Activated CD4-positive, alpha-beta T cell treated with anti-CD3 and anti-CD28 coated beads for 4 hours (primary cell): ENCODE results near the gene SPEM1.

Experiments
- DNase-seq, 2 donors: peaks; one replicate each; pipeline ENCODE4 v3.0.0-alpha.2; 2020

The SPEM1 gene

DNA sequence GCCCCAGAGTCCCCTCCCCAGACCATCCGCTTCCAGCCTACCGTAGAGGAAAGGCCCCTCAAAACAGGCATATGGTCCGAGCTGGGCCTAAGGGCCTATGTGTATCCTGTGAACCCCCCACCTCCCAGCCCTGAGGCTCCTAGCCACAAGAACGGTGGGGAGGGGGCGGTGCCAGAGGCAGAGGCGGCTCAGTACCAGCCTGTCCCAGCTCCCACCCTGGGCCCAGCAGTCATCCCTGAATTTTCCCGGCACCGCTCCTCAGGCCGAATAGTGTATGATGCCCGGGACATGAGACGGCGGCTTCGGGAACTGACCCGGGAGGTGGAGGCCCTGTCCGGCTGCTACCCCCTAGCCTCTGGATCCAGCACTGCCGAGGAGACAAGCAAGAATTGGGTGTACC is 1.1 kb downstream of the SPEM1 start:
- no peak for DNase-seq

DNA sequence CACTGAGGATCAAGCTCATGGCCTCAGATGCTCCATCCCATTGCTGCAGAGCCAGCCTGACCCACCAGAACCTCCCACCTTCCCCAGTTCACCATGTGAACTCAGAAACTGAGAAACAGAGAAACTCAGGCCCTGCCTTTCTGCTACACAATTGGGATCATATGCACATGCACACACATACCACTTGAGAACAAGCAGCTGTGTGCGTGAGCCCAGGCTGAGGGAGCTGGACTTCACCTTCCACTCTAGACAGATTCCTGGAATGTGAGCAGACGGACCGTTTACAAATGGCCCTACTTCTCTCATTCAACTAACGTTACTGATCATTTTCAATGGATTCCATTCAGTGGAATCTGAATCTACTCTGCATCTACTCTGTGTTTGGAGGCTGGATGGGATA is 3.6 kb downstream of the SPEM1 start:
- no peak for DNase-seq

DNA sequence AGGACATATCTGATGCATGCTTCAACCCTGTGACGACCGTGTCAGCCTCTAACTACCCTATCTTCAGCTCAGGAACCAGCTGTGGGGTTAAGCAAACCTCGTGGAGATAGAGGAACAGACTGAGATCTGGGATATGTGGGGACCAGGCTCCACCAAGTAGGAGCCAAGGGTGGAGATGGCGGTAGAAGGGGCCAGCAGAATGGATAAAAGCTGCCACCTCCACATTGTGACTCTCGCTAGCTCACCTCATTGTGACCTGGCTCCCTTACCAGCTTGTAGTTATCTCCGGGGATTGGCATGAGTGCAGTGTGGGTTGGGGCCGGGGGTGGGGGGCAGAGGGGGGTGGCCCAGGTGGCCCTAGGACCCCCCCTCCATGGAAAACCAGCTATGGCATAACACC is 5.2 kb downstream of the SPEM1 start, which contains the start of gene SPEM2:
Gene SPEM2 (plus strand): TSS at position 301 of the 400 bp plus-strand sequence. CDS start 73 bp downstream, at position 374.
- DNase-seq, result no peak

DNA sequence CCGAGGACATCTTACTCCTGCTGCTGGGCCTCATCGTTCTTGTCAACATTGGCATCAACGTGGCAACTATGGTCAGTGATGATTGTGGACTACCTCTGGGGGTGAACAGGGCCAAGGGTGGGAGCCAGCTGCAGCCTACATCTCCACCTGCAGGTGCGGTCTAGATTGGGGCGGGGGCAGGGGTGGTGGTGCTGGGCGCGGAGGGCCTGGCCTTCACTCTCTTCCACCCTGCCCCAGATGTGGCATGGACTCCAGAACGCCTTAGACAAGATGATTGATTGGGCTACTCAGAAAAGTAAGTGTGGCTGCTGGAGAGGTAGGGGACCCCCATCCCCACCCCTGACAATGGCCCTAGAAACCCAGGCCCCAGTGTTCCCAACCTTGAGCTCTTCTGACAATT is 5.6 kb downstream of the SPEM1 start:
- DNase-seq, result no peak

DNA sequence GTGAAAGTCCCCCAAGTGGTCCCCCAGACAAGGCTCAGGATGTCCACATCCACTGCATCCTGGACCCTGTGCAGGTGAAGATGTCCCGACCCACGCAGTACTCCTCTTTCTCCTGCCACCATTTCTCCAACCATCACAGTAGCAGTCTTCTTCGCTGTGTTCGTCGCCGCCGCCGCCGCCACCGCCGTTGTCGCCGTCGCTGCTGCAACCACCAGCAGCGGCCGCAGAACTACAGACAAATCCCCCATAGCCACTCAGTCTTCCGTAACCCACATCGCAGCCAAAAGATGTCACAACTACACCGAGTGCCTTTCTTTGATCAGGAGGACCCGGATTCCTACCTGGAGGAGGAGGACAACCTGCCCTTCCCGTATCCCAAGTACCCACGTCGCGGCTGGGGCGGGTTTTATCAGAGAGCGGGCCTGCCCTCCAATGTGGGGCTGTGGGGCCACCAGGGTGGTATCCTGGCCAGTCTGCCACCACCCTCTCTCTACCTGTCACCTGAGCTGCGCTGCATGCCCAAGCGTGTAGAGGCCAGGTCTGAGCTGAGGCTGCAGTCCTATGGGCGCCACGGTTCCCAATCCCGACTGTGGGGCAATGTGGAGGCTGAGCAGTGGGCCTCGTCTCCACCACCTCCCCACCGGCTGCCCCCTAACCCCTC is 6.2 kb downstream of the SPEM1 start:
- DNase-seq, result no peak

DNA sequence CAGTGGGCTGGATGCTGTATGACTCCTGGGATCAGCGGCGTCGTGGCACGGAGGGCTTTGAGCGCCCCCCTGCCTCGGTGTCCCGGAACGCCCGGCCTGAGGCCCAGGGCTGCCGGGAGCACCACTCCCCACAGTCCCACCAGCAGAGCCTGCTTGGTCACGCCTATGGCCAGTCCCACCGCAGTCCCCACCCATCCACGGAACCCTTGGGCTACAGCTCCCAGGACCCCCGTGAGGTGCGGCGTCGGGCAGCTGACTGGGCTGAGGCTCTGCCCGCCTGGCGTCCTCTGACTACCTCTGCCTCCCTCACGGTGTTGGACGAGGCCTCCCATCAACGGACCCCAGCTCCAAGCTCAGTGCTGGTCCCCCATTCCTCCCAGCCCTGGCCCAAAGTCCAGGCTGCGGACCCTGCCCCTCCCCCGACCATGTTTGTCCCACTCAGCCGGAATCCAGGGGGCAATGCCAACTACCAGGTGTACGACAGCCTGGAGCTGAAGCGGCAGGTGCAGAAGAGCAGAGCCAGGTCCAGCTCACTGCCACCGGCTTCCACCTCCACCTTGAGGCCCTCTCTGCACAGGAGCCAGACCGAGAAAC is 6.9 kb downstream of the SPEM1 start:
- no peak for DNase-seq

DNA sequence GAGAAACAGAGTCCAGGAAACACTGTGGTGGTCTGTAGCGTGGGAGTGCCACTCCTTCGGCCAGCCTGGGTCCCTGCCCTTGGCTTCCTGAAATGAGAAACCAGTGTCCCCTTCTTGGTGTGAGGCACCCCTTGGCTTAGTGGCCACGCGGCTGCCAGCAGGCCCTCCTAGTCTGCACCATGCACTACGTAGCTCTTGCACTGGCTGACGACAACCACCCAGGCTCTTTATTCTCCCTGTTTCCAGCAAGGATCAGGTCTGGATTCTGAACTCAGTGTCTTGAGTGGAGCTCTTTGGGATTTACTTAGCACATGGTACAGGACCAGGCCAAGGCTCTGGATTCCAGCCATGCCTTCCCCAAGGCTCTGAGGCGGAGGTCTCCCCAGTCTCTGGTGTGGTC is 7.4 kb downstream of the SPEM1 start:
- DNase-seq, result no peak

DNA sequence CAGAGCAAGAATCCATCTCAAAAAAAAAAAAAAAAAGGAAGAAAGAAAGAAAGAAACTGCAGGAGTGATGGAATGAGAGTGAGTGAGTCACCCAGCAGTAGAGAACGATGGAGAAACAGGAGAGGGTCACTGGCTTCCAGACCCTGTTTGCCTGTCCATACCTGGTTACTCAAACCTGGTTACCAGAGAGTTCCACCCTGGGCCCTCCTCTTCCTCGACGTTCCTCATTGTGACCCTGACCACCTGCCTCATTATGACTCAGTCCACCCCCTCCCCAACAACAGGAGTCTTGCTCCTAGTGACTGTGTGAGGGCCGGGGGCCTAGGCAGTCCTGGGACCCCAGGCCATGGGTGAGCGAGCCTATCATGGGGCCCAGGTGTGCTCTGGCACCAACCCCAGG is 8.4 kb downstream of the SPEM1 start, which contains the start of gene SPEM3:
Gene SPEM3 (plus strand): TSS at position 301 of the 400 bp plus-strand sequence. CDS start 46 bp downstream, at position 347.
- no peak for DNase-seq

DNA sequence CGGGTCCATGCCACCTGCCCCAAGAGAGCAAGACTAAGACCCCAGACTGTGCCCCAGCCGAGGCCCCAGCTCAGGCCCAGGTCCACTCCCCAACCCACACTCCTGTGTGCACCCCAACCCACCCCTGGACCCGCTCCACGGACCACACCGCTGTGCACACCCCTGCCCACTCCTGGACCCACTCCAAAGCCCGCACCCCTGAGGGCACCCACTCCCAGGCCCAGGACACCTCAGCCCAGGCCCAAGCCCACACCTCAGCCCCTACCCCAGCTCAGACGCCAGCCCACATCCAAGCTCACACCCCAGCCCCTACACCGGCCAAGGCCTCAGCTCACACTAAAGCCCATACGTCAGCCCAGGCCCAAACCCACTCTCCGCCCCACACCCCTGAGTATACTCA is 9.6 kb downstream of the SPEM1 start:
- no peak for DNase-seq

DNA sequence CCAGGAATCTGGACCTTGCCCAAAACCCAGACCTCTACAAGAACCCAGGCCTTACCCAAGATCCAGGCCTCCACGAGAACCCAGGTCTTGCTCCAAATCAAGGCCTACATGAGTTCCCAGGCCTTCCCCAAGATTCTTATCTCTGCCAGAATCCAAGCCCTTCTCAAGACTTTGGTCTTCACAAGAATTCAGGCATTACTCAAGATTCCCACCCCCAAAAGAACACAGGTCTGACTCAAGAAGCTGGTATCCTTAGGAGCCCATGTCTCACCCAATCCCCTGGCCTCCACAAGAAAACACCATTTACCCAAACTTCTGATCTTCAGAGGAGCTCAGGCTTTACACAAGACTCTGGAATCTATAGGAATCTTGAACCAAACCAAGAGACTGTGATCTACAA is 11.1 kb downstream of the SPEM1 start:
- no peak for DNase-seq

DNA sequence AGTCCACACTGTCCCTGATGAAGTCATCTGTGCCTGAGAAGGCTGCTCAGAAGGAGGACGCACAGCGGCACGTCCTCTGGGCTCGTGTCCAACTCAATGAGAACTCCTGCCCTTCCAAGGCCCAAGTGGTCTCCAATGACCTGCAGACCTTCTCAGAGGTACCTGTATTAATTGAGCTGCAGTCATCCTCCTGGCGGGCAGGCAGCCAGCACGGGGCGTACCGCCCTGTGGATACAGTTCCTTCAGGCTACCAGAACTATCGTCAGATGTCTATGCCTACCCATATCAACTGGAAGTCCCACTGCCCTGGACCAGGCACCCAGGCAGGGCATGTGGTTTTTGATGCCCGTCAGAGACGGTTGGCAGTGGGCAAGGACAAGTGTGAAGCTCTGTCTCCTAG is 12.2 kb downstream of the SPEM1 start:
- DNase-seq, result no peak

DNA sequence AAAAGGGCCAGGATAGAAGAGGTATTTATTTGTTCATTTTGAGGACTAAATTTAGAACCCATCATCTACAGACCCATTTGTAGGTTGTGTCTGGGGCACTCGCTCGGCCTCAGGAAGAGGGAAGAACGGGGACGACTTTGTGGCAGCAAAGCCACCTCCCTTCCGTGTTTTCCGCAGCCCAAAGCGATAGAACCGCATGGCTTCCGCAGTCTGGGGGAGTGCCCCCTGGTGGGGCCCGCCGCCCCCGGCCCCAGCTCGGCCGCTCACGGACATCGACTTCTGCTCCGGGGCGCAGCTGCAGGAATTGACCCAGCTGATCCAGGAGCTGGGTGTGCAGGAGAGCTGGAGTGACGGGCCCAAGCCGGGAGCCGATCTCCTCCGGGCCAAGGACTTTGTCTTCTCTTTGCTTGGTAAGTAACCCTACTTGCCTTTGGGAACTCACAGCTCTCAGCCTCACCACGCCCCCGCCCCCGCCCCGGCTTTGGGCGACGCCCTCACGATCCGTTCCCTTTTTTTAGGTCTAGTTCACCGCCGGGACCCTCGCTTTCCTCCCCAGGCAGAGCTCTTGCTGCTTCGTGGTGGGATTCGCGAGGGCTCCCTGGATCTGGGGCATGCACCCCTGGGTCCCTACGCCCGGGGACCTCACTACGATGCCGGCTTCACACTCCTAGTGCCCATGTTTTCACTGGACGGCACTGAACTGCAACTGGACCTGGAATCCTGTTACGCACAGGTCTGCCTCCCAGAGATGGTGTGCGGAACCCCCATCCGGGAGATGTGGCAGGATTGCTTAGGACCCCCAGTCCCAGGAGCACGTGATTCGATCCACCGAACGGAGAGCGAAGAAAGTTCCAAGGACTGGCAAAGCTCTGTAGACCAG is 15.8 kb downstream of the SPEM1 start:
- DNase-seq, result peak; percentile 57 to 60

DNA sequence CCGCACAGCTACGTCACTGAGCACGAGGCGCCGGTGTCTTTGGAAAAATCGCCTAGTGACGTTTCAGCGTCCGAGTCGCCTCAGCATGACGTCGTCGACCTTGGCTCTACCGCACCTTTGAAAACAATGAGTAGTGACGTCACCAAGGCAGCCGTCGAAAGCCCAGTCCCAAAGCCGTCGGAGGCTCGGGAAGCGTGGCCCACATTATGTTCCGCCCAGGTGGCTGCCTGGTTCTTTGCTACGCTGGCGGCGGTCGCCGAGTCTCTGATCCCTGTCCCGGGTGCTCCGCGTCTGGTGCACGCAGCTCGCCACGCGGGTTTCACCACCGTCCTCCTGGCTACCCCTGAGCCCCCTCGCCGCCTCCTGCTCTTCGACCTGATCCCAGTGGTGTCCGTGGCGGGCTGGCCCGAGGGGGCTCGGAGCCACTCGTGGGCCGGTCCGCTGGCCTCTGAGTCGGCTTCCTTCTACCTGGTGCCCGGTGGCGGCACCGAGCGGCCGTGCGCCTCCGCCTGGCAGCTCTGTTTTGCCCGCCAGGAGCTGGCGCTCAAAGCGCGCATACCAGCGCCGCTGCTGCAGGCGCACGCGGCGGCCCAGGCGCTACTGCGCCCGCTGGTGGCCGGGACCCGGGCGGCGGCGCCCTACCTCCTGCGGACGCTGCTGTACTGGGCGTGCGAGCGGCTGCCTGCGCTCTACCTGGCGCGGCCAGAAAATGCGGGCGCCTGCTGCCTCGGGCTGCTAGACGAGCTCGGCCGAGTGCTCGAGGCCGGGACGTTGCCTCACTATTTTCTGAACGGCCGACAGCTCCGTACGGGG is 16.6 kb downstream of the SPEM1 start:
- DNase-seq, result peak; percentile 74 to 78

DNA sequence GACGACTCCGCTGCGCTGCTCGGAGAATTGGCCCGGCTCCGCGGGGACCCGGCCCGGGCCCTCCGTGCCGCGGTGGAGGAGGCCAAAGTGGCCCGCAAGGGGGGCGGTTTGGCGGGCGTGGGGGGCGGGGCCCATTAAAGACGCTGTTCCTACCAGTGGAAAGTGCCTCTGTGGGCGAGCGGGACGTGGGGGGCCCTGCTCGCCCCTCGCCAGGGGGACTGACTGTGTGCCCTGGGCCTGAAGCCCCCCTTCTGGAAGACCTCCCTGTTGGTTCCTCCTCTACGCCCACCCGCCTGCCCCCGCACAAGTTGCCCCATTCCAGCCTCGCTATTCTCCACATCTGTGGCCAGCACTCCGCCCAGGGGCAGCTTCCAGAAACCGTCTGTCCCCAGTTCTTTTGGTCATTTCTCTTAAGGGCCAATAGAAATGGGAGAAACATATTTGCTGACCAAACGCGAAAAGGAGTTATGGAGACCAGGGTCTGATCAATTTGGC is 17.3 kb downstream of the SPEM1 start:
- no peak for DNase-seq

DNA sequence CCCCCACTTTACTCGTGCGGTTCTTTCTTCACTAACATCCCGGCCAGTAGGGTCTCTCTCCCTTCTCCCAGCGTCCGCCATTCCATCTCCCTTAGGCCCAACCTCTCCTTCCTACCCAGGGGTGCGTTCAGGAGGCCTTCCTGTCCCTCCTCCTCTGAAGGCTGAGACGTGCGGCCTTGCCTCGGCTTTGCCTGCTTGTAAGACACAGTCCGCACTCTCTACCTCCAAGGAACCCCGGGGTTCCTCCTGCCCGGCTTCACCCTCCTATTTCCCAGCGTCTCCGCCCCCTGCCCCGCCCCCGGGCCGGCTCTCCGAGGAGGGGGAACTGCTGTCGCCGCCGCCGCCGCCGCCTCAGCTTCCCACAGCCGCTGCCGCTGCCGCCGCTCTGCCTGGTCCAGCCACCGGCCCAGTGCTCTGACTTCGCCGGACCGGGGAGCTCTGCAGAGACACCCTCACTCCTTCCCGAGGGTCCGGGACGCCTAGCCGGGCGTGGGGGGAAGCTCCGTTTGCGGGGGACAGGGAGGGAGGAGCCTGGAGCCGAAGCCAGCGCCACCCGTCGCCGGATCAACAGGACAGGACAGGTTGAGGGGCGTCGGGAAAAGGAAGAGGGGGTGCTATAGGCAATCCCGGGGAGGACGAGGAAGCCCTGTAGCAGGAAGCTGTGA is 18.0 kb downstream of the SPEM1 start:
- DNase-seq, result peak; percentile 55 to 64

DNA sequence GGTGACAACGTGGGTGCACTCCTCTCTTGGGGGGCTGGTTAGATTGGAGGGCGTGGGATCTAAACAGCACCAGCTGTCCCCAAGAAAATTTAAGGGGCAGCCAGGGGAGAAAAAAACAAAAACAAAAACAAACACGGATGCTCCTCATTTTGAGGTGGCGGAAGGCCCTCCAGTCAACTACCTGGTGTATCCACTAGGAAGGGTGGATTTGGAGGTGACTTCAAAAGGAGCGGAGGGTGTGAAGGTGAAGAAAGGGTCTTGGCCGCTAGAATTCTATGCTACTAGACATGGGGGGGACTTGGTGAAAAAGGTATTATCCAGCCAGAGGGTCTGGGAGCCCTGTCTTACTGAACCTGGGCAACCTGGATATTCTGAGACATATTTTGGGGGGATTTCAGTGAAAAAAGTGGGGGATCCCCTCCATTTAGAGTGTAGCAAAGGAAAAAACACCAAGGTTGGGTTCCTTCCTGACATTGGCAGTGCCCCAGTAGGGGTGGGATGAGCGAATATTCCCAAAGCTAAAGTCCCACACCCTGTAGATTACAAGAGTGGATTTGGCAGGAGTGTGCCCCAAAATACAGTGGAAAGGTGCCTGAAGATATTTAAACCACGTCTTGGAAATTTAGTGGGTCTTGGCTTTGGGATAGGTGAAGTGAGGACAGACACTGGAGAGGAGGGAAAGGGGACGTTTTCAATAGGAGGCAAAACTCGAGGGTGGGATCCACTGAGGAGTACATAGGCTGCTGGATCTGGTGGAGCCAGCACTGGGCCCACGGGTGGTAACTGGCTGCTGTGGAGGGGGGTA is 18.7 kb downstream of the SPEM1 start:
- DNase-seq, result no peak

DNA sequence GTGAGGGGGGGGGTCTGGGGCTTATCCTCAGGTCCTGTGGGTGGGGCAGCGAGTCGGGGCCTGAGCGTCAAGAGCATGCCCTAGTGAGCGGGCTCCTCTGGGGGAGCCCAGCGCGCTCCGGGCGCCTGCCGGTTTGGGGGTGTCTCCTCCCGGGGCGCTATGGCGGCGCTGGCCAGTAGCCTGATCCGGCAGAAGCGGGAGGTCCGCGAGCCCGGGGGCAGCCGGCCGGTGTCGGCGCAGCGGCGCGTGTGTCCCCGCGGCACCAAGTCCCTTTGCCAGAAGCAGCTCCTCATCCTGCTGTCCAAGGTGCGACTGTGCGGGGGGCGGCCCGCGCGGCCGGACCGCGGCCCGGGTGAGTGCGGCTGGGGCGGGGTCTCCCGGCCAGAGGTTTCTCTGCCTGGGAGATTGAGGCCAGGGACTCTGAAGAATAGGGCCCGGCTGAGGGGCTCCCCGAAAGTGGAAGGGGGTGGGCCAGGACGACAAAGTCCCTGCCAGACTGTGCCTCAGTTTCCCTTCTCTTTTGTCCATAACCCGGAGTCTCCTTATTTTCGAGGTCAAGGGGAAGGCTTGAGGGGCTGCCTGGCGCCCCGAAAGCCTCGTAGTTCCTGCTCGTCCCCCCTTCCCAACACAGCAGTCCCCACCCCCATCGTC is 19.5 kb downstream of the SPEM1 start, which contains the start of gene FGF11:
Gene FGF11 (plus strand): TSS at position 51 of the 651 bp plus-strand sequence. CDS start 109 bp downstream, at position 160.
- DNase-seq, result no peak

DNA sequence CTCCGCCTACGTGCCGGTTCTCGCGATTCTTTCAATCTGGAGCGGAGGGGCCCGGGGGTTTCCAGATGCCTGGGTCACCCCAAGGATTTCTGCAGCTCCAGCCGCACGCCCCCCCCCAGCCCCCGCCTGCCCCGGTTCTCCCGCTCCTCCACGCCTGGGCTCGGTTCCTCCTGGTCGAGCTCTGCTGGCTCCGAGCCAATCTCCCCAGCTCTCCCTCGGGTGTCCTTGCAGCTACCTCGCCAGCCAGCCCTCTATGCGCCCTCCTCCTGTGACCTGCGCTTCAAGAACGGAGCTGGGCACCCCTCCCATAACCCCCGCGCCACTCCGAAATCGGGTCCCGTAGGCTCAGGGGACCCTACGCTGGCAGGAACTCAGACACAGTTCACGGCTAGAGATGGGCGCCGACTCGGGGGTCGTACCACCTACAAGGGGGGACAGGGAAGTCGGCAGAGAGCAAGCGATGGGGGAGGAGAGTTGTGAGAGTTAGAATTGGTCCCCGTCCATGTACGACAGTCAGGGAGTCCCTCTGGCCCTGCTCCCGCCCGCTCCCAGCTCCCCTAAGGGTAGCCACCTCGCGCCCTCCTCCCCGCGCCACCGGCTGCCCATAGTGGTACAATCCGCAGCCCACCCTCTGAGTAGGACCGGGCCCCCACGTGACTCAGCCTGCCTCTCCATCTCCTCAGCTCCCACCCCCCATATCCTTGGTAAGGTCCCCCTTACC is 20.1 kb downstream of the SPEM1 start:
- DNase-seq, result peak; percentile 21 to 35

DNA sequence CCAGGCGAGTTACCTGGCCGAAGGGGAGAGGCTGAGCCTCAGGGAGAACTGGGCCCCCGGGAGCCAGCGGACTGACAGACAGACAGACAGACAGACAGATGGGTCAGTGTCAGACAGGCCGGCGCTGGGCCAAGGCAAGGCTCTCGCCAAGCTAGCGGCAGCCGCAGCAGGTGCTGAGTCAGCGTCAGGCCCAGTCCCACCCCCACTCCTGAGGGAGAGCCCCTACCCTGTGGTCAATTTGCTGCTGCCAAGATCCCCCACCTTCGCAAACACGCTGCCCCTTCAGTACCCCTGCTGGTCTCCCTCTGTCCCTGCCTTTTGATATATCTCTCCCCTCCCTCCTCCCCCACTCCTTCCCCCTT is 20.7 kb downstream of the SPEM1 start:
- no peak for DNase-seq

DNA sequence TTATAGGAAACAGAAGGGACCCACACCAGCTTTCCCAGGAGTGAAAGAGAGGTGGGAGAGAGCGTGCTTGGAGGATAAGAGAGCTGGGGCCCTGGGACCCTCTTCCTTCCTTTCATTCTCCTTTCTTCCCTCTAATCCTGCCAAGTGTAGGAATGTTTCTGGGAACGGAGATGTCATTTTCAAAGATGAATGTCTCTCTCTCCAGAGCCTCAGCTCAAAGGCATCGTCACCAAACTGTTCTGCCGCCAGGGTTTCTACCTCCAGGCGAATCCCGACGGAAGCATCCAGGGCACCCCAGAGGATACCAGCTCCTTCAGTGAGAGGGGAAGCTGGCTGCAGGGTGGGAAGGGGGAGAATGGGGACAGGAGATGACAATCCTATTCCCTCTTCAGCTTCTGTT is 21.1 kb downstream of the SPEM1 start:
- no peak for DNase-seq
